NB4 (cell line): ENCODE results near the gene AP5S1.

ENCODE experiments used
- DNase-seq: peaks from one replicate; pipeline ENCODE4 v3.0.0; 2010; ENCODE audit warnings: low read depth
- H3K4me3 ChIP-seq: one replicate; pipeline ENCODE4 v1.5.1; 2011; ENCODE audit warnings: mild to moderate bottlenecking, low read depth, low read length, moderate library complexity
- CTCF ChIP-seq: IDR thresholded peaks from one replicate; pipeline ENCODE4 v1.5.1; 2012; ENCODE audit warnings: low read depth, low read length
- MAX ChIP-seq: IDR thresholded peaks from 2 replicates; pipeline ENCODE4 v1.6.1; 2011; ENCODE audit warnings: low read depth, low read length
- MYC ChIP-seq: IDR thresholded peaks from 2 replicates; pipeline ENCODE4 v1.6.1; 2011; ENCODE audit warnings: low read depth, low read length
- POLR2A ChIP-seq: IDR thresholded peaks from 2 replicates; pipeline ENCODE4 v1.6.1; 2011; ENCODE audit warnings: mild to moderate bottlenecking; ENCODE audit not compliant: insufficient read length; ENCODE audit errors: extremely low read depth

Gene AP5S1

GRCh38 chr20:3863317-3863716 is 43.0 kb downstream of the AP5S1 start:
- TF ChIP-seq POLR2A (no peak), CTCF (no peak), MYC (no peak), MAX (no peak)
- no peak overlapping the region for H3K4me3 ChIP-seq
- peak; percentile 34 for DNase-seq

GRCh38 chr20:3864518-3864917 is 44.2 kb downstream of the AP5S1 start:
- TF ChIP-seq POLR2A, result no peak
- no peak for TF ChIP-seq MYC
- TF ChIP-seq MAX, result no peak
- TF ChIP-seq CTCF, result no peak
- DNase-seq, result no peak
- H3K4me3 ChIP-seq, result no peak overlapping the region

- no peak overlapping the region for H3K4me3 ChIP-seq
- DNase-seq, result no peak
- no peak for TF ChIP-seq POLR2A
- no peak for TF ChIP-seq MYC
- no peak for TF ChIP-seq MAX
- no peak for TF ChIP-seq CTCF
These were observed 45.0 kb downstream of the AP5S1 start for GRCh38 chr20:3865152-3865886.

GRCh38 chr20:3865887-3866407 is 45.6 kb downstream of the AP5S1 start:
- DNase-seq, result no peak
- no peak overlapping the region for H3K4me3 ChIP-seq
- TF ChIP-seq MAX (no peak), POLR2A (no peak), CTCF (no peak), MYC (no peak)

GRCh38 chr20:3866464-3866863 is 46.1 kb downstream of the AP5S1 start:
- TF ChIP-seq CTCF, result no peak
- no peak for TF ChIP-seq MYC
- TF ChIP-seq MAX, result no peak
- no peak for TF ChIP-seq POLR2A
- DNase-seq, result no peak
- no peak overlapping the region for H3K4me3 ChIP-seq
